ENCODE data around the gene KRT26.

The KRT26 gene

DNA sequence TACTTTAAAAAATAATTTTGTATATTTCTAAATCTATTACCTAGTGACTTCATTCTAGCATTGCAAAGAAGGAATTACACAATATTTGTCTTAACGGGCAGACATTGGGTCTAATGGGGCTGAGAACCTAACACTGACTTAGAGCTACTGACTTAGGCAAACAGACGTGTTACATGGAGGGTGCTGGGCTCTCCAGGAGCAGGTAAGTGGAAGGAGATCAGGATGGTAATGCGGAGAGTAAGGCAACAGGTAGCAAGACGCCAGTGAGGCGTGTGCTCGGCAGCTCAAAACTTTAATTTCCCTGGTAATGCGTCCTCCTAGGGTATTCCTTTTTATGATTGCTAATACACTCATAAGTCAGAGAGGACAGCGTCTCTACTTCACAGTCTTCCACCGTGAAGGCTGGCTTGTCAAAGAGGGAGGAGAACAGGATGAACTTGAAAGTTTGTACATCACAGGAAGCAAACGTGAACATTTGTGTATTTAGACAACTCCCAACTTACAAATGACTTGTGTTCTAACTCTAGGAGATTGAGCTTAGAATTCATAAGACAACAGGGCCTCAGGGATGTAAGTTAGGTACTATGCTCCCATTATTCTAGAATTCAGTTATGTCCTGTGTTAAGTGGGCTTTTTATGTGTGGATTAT, 23.1 kb upstream of the KRT26 start:
- H3K4me3 ChIP-seq = no peak overlapping the region
- H3K9ac ChIP-seq = no peak overlapping the region
- H3K4me2 ChIP-seq = no peak overlapping the region
- H3K27ac ChIP-seq = no peak overlapping the region
- no peaks in the 10 kb centered on the region for H4K20me1 ChIP-seq
- no peaks in the 10 kb centered on the region for H3K27me3 ChIP-seq
- H3K4me1 ChIP-seq = no peaks in the 10 kb centered on the region
- no peaks in the 10 kb centered on the region for H3K9me3 ChIP-seq
- no peaks in the 10 kb centered on the region for H3K36me3 ChIP-seq
- no peak for TF ChIP-seq Cebpa-rat (IDR thresholded peaks at IDR 0.05)

DNA sequence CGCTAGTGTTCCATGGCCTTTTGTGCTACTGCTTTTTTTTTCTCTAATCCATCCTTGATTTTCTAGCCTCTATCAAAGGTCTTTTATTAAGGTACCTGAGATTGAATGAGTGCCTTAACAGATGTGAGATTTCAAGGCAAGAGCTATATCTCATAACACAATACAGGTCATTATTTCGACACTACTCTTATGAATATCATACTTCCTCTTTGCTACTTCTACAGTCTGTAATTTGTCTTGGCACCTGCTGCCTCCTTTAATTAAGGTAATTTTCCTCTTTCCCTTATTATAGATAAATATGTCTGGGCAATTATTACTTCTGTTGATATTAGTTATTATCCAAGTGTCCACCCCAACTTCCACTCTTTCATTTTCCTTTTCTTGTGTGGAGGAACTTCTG, 22.5 kb upstream of the KRT26 start:
- H3K4me1 ChIP-seq = no peaks in the 10 kb centered on the region; the same call in 1 of the 2 replicates
- no peak overlapping the region for H3K9ac ChIP-seq
- no peak for TF ChIP-seq Cebpa-rat (IDR thresholded peaks at IDR 0.05)
- no peak overlapping the region for H3K4me3 ChIP-seq
- H4K20me1 ChIP-seq = no peaks in the 10 kb centered on the region
- H3K4me2 ChIP-seq = no peak overlapping the region
- no peaks in the 10 kb centered on the region for H3K27me3 ChIP-seq
- H3K9me3 ChIP-seq = no peaks in the 10 kb centered on the region
- no peaks in the 10 kb centered on the region for H3K36me3 ChIP-seq
- H3K27ac ChIP-seq = no peak overlapping the region

DNA sequence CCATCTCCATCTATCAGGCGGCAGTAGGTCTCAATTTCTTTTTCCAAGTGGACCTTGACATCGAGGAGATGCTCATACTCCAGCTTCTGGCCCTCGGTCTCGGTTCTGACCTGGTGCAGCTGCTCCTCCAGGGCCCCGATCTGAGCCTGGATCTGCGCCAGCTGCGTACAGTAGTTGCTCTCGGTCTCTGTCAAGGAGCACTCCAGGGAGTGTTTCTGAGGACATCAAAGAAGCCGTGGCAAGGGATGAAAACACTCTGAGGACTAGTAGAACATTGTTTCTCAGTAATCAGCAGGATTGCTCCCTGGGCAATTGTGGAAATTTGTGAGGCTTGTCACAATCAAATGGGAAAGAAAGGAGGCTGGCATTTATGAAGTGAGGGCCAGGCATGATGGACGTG, 21.8 kb upstream of the KRT26 start:
- Histone ChIP-seq H3K4me3 (no peak overlapping the region), H3K36me3 (no peaks in the 10 kb centered on the region), H3K9ac (no peak overlapping the region), H3K27me3 (no peaks in the 10 kb centered on the region), H3K4me1 (peaks cover 6% of the 10 kb centered on the region), H3K27ac (no peak overlapping the region), H3K4me2 (no peak overlapping the region), H4K20me1 (no peaks in the 10 kb centered on the region), H3K9me3 (no peaks in the 10 kb centered on the region)
- no peak for TF ChIP-seq Cebpa-rat (IDR thresholded peaks at IDR 0.05)

DNA sequence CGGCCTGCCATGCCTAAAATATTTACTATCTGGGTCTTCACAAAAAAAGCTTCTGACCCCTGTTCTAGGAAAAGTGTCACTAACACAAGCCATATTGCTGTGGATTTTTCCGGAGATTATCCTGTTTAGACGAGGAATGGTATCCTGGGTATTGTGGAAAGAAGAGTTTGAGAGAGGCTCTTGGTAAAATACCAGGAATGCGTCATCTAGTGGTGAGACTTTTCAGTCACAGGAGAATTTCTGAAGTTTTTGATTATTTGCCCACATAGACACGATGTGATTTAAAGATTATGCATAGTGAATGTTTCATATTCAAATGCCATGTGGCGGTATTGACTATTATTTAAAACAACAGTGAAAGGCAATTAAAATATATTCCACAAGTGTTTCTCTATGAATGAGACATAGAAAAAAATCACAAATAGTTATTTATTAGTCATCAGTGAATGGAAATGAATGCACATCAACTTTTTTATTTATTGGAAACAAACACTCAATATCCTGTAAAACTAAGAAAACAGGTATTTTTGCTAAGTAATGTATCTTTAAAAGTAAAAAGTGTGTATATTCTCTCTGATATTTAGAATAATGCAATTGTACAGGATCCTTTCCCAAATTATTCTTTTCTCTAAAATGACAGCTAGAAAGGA, 19.9 kb upstream of the KRT26 start:
- H3K27me3 ChIP-seq = no peaks in the 10 kb centered on the region
- H3K27ac ChIP-seq = no peak overlapping the region
- H3K9ac ChIP-seq = no peak overlapping the region
- H3K9me3 ChIP-seq = no peaks in the 10 kb centered on the region
- H3K4me2 ChIP-seq = no peak overlapping the region
- no peak for TF ChIP-seq Cebpa-rat (IDR thresholded peaks at IDR 0.05)
- no peaks in the 10 kb centered on the region for H4K20me1 ChIP-seq
- peaks cover 19% of the 10 kb centered on the region for H3K4me1 ChIP-seq
- no peak overlapping the region for H3K4me3 ChIP-seq
- H3K36me3 ChIP-seq = no peaks in the 10 kb centered on the region

DNA sequence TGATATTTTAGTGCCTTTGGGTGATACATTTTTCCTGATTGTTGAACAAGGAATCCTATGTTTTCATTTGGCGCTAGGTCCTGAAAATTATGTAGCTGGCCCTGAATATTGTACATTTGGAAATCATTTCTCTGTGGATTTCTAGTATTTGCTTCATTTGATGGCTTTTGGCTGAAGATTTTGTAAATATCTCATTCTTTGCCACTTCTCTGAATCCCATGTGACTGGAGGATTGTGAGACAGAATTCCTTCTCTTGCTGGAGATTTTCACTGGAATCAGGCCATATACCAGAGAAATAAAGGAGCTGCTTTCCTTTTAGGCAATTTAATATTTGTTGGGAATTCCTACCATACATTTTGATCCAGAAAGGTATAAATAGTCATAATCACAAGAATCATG, 19.1 kb upstream of the KRT26 start:
- Histone ChIP-seq H3K9ac (no peak overlapping the region), H3K4me2 (no peak overlapping the region), H3K4me1 (peaks cover 19% of the 10 kb centered on the region), H3K36me3 (no peaks in the 10 kb centered on the region), H3K4me3 (no peak overlapping the region), H4K20me1 (no peaks in the 10 kb centered on the region), H3K9me3 (no peaks in the 10 kb centered on the region), H3K27ac (no peak overlapping the region), H3K27me3 (no peaks in the 10 kb centered on the region)
- no peak for TF ChIP-seq Cebpa-rat (IDR thresholded peaks at IDR 0.05)

DNA sequence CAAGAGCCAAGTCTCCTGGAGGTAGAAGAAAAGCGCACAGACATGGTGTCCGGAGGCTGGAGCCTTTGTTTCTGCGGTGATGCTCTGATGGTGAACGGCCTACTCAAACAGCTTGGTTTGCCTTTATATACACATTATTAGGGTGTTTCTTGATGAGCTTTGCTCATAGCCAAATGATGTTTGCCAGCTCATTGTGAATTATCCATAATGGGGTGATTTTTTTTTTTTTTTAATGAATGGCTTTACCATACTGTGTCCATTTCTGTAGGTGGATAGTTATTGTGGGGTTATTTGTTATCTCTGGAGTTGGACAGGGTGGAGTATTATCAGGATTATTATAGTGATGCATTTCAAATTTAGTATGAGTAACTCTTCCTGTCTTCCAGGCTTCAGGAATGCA, 10.4 kb upstream of the KRT26 start, which contains the start of gene KRT27:
Gene KRT27, minus strand, starts transcription at position 101 of the 400 bp plus-strand sequence. Its CDS starts 57 bp downstream, at position 44.
- H3K27ac ChIP-seq = no peak within 1 kb of the TSS
- peaks cover 7% of the 10 kb centered on the region; the same call in 1 of the 2 replicates for H3K9me3 ChIP-seq
- peaks cover 7% of the 10 kb centered on the region; the same call in 1 of the 2 replicates for H3K27me3 ChIP-seq
- H3K9ac ChIP-seq = no peak within 1 kb of the TSS
- H3K4me3 ChIP-seq = no peak within 1 kb of the TSS
- TF ChIP-seq Cebpa-rat (IDR thresholded peaks at IDR 0.05) = no peak
- no peak within 1 kb of the TSS for H3K4me2 ChIP-seq
- no peaks in the 10 kb centered on the region for H3K36me3 ChIP-seq
- H3K4me1 ChIP-seq = peaks cover 4% of the 10 kb centered on the region; the same call in 1 of the 2 replicates
- H4K20me1 ChIP-seq = no peaks in the 10 kb centered on the region

DNA sequence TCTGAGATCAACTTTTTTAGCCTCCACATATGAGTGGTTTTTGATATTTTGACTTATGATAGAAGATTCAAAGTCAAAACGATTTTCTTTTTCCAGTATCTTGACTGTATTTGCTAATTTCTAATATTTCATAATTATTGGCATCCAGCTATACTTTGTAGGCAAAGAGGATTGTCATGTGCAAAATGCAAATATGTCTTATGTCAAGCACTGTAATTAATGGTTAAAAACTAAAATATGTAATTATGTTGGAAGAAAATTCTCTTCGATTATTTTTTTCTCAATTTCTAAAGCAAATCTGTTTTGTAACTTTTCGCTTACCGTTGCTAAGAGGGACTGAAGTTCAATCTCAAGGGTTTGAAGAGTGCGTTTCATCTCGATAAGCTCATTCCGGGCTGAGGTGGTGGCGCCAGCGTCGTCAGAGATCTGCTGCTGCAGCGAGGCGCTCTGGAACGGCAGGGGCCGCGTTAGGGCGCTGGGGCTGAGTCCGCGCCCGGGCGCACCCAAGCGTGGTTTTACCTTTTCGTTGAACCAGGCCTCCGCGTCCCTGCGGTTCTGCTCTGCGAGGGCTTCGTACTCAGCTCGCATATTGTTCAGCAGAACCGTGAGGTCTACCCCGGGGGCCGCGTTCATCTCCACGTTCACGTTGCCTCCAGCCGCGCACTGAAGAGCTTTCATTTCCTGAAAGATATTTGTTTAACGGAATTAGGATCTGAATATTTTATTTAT, 7.3 kb upstream of the KRT26 start:
- Histone ChIP-seq H3K4me3 (0 out of 2 replicates have a peak overlapping the region, but pooled peaks have one; percentile 10), H3K27ac (no peak overlapping the region), H3K4me2 (0 out of 2 replicates have a peak overlapping the region, but pooled peaks have one; percentile 25)

DNA sequence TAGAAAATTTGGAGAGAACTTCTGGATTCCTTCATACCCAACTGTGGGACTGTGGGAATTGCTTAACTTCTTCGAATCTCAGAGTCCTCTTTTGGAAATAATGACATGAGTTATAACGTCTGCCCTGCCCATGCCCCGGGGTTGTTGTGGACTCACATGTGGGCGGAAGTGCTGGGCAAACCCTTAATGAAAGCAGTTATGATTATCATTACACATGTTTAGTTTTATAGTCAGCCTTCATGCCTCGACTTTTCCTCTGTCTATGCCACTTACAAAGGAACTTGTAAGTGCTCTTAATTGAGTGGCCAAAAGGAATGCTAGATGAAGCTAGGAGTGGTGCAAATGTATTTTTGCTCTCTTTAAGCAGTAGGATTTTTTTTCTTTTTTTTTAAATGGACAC, 6.5 kb upstream of the KRT26 start:
- H3K36me3 ChIP-seq = no peaks in the 10 kb centered on the region
- peaks cover 7% of the 10 kb centered on the region; the same call in 1 of the 2 replicates for H3K9me3 ChIP-seq
- no peak overlapping the region for H3K27ac ChIP-seq
- no peak for TF ChIP-seq Cebpa-rat (IDR thresholded peaks at IDR 0.05)
- H3K4me1 ChIP-seq = no peaks in the 10 kb centered on the region
- no peaks in the 10 kb centered on the region for H4K20me1 ChIP-seq
- no peak overlapping the region for H3K4me3 ChIP-seq
- H3K9ac ChIP-seq = no peak overlapping the region
- peaks cover 7% of the 10 kb centered on the region; the same call in 1 of the 2 replicates for H3K27me3 ChIP-seq
- H3K4me2 ChIP-seq = no peak overlapping the region

More for the DNA sequence above, 7.3 kb upstream of the KRT26 start:
- peaks cover 7% of the 10 kb centered on the region; the same call in 1 of the 2 replicates for H3K9me3 ChIP-seq
- TF ChIP-seq Cebpa-rat (IDR thresholded peaks at IDR 0.05) = no peak
- H3K9ac ChIP-seq = no peak overlapping the region
- H3K36me3 ChIP-seq = no peaks in the 10 kb centered on the region
- no peaks in the 10 kb centered on the region for H4K20me1 ChIP-seq
- H3K4me1 ChIP-seq = no peaks in the 10 kb centered on the region
- H3K27me3 ChIP-seq = peaks cover 7% of the 10 kb centered on the region; the same call in 1 of the 2 replicates

DNA sequence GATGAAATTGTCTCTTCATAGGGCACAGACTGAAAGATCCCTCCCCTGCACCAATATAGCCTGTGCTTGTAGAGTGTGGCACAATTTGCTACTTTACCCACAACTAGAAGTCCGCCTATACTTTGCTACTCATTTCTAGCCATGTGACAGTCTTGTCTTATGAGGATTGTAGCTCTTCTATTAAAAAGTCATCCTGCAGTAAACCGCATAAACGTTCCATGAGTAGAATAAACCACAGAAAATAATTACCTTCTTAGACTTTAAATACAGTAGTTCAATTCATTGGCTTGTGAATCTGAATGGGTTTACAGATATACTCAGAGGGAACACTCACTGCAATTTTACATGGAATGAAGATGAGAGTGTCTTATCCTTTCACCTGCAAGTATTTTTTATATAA, 6.0 kb upstream of the KRT26 start:
- H3K27me3 ChIP-seq = peaks cover 7% of the 10 kb centered on the region; the same call in 1 of the 2 replicates
- no peak overlapping the region for H3K27ac ChIP-seq
- H3K9me3 ChIP-seq = peaks cover 7% of the 10 kb centered on the region; the same call in 1 of the 2 replicates
- no peak overlapping the region for H3K9ac ChIP-seq
- no peak for TF ChIP-seq Cebpa-rat (IDR thresholded peaks at IDR 0.05)
- no peaks in the 10 kb centered on the region for H3K4me1 ChIP-seq
- no peak overlapping the region for H3K4me2 ChIP-seq
- H3K4me3 ChIP-seq = no peak overlapping the region
- H4K20me1 ChIP-seq = no peaks in the 10 kb centered on the region
- H3K36me3 ChIP-seq = no peaks in the 10 kb centered on the region
